ENCODE data around the gene PROX2.
A peak's percentile ranks its signal among the peaks of the same experiment; 100 is the strongest.

The PROX2 gene

GRCh38 chr14:74911221-74911620 lies 35.3 kb upstream of the PROX2 start:
- CTCF ChIA-PET, result interaction anchor here (3.4 kb wide), 1 partner anchor 177 kb away, joined by 20 read pairs; no protein-coding TSS in a partner anchor
- POLR2A ChIA-PET (ENCODE audit: low non-redundant PET), result no interaction called here
- no peak for TF ChIP-seq CTCF (conservative IDR thresholded peaks at IDR 0.05; ENCODE audit: low read depth)
- no peak overlapping the region for H3K27ac ChIP-seq
- no peak for DNase-seq (ENCODE audit: low spot score)

- H3K27ac ChIP-seq, result no peak overlapping the region
- no peak for TF ChIP-seq CTCF (conservative IDR thresholded peaks at IDR 0.05; ENCODE audit: low read depth)
- ChIA-PET CTCF (interaction anchor here (0.6 to 3.4 kb wide), 2 partner anchors 20 to 178 kb away, joined by 3 to 20 read pairs; no protein-coding TSS in a partner anchor), POLR2A (ENCODE audit: low non-redundant PET) (no interaction called here)
- DNase-seq (ENCODE audit: low spot score), result no peak
These were observed 34.6 kb upstream of the PROX2 start for GRCh38 chr14:74910556-74910955.

- TF ChIP-seq CTCF (conservative IDR thresholded peaks at IDR 0.05; ENCODE audit: low read depth), result no peak
- CTCF ChIA-PET, result interaction anchor here (2.1 kb wide), 1 partner anchor 49 kb away, joined by 9 read pairs; no protein-coding TSS in a partner anchor
- POLR2A ChIA-PET (ENCODE audit: low non-redundant PET), result no interaction called here
- no peak overlapping the region for H3K27ac ChIP-seq
- no peak for DNase-seq (ENCODE audit: low spot score)
These were observed 34.0 kb upstream of the PROX2 start for GRCh38 chr14:74909911-74910310.

GRCh38 chr14:74909501-74909900 lies 33.6 kb upstream of the PROX2 start:
- no peak for DNase-seq (ENCODE audit: low spot score)
- ChIA-PET POLR2A (ENCODE audit: low non-redundant PET) (no interaction called here), CTCF (interaction anchor here (2.1 kb wide), 1 partner anchor 49 kb away, joined by 9 read pairs; no protein-coding TSS in a partner anchor)
- no peak for TF ChIP-seq CTCF (conservative IDR thresholded peaks at IDR 0.05; ENCODE audit: low read depth)
- no peak overlapping the region for H3K27ac ChIP-seq

GRCh38 chr14:74908861-74909341 lies 33.0 kb upstream of the PROX2 start:
- H3K27ac ChIP-seq, result peak overlapping the region; percentile 18; the same call in 1 of the 2 replicates
- ChIA-PET CTCF (interaction anchor here (2.1 kb wide), 1 partner anchor 48 kb away, joined by 9 read pairs; no protein-coding TSS in a partner anchor), POLR2A (ENCODE audit: low non-redundant PET) (no interaction called here)
- DNase-seq (ENCODE audit: low spot score), result no peak
- no peak for TF ChIP-seq CTCF (conservative IDR thresholded peaks at IDR 0.05; ENCODE audit: low read depth)

- H3K27ac ChIP-seq, result peak overlapping the region; percentile 18
- no peak for TF ChIP-seq CTCF (conservative IDR thresholded peaks at IDR 0.05; ENCODE audit: low read depth)
- ChIA-PET POLR2A (ENCODE audit: low non-redundant PET) (no interaction called here), CTCF (interaction anchor here (0.5 to 2.1 kb wide), 3 partner anchors 47 to 180 kb away, joined by 3 to 9 read pairs (median 4); no protein-coding TSS in a partner anchor)
- DNase-seq (ENCODE audit: low spot score), result no peak
These were observed 31.8 kb upstream of the PROX2 start for GRCh38 chr14:74907744-74908143.
